Mesenteric fat pad (tissue), 1 donor: ENCODE data around the gene C5orf34. TPM values are rescaled to one million over a fixed set of nuclear protein-coding genes. Genes with fewer than 3 reads are reported as not detected.

ENCODE experiments used
- total RNA-seq: library from RNA; stranded (reverse); fragmentation: NEBNext Ultra II Directional; extraction: Animal tissue kit (Norgen Biotek cat#: 25700); gene quantifications from one replicate; pipeline ENCODE4 v1.2.1, GENCODE V29; 2021
- donor health status: DM: yes; HTN: yes; CAD: no.

Gene C5orf34
- total RNA-seq, 1 donor from 2014 or later = 1.2 TPM

Other genes starting within 250 kb of the C5orf34 start
- gene HMGCS1, start 201.7 kb downstream of the C5orf34 start, total RNA-seq = 33.7 TPM
- 1.4 TPM for gene CCL28, start 102.8 kb downstream of the C5orf34 start, total RNA-seq
- 11.0 TPM for gene TMEM267, start 31.3 kb downstream of the C5orf34 start, total RNA-seq
- gene PAIP1, start 41.9 kb upstream of the C5orf34 start, total RNA-seq = 89.0 TPM
- gene NNT, start 88.0 kb upstream of the C5orf34 start, total RNA-seq = 81.6 TPM